Panc1 (cell line): ENCODE measurements around the gene SCRN2.

Experiments
- CTCF ChIP-seq: fragments of 450-650 bp; IDR thresholded peaks from 2 replicates; pipeline ENCODE4 v1.5.1; 2017; ENCODE audit warnings: mild to moderate bottlenecking
- POLR2AphosphoS5 ChIP-seq: IDR thresholded peaks from 2 replicates; pipeline ENCODE4 v1.6.1; 2012; ENCODE audit warnings: mild to moderate bottlenecking, low read depth, low read length, moderate library complexity
- REST ChIP-seq, 2 experiments: IDR thresholded peaks; 2 replicates each; pipeline ENCODE4 v1.6.1; 2011 to 2012; ENCODE audit warnings: low read depth in 2 of 2, control low read depth in 1 of 2, low read length in 1 of 2, mild to moderate bottlenecking in 1 of 2, moderate library complexity in 1 of 2; ENCODE audit not compliant: insufficient read depth in 1 of 2

DNA sequence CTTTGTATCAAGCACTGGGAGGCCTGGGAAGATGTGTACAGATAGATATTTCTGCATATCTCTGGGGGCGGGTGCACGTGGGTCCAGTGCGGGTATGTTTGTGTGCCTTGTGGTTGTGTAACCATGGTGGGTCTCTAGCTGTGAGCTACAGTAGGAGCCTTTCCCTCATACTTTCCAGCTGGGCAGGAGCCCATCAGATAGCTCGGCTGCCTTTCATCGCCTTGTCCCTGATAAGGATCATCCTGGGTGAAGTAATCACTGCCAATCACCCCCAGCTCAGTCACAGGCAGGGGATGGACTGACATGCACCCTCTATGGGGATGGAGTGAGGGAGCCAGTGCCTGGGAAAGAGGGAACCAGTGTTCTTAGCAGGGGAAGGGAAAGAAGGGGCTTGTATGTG lies 3.2 kb upstream of the SCRN2 start:
- TF ChIP-seq CTCF: no peak
- no peak for TF ChIP-seq REST (IDR thresholded peaks at IDR 0.05; ENCODE audit: insufficient read depth in 1 of 2, low read depth in 2 of 2, low read length in 1 of 2)
- TF ChIP-seq POLR2AphosphoS5: no peak
